Measurements from ENCODE around the gene ARAP2.

Gene ARAP2

DNA sequence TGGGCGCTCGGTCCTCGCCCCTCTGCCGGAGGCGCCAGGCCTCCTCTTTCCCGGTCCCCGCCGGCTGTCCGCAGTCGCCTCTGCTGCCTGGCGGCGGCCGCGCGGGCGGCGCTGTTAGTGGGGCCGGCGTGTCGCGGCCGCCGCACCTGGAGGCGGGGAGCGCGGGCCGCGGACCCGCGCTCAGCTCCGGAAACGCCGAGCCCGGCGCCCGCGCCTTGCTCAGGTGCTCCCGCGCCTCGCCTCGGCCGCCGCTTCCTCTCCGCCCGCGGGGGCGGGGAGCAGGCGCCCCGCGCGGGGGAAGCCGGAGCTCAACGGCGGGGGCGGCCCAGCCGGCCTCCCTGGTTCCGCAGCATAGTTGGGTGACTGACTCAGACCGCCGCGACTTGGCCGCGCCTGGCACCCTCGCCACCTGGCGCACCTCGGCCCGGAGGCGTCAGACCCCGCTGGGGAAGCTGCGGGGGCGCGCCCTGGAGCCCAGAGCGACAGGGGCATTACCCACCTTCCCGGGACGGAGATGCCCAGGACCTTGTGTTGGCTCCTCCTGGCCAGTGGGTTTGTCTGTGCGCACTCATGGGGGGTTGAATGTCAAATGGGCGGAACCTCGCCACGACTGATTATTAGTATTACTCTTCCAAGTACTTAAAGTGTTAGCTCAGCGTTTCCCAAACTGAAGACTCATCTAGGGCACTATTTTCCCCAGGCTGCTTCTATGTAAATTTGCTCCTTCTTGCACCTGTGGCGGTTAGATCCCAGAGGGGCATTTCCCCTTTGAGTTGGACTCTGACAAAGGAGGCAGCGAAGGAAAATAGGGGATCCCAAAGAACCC, at the start of gene ARAP2:
Gene ARAP2 (minus strand): TSS at position 258 of the 826 bp plus-strand sequence. CDS start 15,028 bp downstream, outside the sequence.
- no peak for DNase-seq

DNA sequence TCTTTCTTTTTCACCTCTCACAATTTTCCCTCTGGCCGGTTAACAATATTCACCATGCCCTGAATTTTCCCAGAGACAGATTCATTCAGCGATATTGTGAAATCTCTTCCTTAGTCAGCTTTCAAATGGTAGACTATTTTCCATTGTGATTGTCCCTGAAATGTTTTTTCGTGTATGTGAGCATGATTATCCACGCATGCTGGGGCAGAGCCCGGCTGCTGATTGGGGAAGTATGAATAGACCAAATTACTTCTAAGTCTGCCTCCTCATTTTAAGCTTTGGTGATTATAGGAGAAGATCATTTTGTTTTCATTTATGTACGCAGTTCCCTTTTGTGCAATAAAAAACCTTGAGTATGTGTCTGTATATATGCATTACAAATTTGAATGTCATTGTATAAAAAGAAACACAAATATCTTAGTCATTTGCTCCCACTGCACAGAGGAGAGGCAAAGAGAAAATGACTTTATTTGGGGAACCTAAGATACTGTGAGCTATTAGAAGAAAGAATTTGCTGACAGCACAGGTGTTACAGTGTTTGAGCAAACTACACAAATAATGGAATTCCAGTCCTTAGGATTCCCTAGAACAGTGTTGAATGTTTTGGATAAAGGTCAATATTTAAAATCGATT, 48.4 kb upstream of the ARAP2 start:
- no peak for DNase-seq

DNA sequence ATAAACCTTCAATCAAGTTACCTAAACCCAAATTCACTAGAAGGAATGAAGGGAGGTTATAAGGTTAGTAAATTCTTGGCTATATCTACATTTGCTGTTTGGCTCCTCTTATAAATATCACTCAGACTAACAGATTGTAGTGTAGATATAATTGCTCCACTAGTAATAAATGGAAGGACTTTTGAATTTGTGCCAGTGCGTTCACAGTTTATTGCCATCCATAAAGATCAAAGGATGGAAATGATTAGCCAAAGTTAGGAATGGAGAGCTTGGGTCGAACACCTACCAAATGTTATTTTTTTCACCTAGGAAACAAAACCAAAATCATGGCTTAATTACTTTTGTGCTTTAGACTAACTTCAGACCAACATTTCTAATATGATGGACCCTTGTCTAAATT, 46.3 kb upstream of the ARAP2 start:
- no peak for DNase-seq

GRCh38 chr4:36288731-36289426, 44.6 kb upstream of the ARAP2 start:
- DNase-seq: no peak

DNA sequence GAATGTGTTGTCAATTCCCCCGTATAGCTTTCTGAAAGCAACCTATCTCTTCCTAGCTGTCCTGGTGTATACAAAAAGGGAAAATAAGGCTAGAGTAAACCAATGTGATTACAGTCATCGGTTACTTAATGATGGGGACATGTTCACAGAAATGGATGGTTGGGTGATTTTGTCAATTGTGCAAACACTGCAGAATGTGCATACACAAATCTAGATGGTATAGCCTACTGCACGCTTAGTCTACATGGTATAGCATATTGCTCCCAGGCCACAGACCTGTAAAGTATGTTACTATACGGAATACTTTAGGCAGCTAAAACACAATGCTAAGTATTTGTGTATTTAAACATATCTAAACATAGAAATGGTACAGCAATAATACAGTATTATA, 42.2 kb upstream of the ARAP2 start:
- no peak for DNase-seq

DNA sequence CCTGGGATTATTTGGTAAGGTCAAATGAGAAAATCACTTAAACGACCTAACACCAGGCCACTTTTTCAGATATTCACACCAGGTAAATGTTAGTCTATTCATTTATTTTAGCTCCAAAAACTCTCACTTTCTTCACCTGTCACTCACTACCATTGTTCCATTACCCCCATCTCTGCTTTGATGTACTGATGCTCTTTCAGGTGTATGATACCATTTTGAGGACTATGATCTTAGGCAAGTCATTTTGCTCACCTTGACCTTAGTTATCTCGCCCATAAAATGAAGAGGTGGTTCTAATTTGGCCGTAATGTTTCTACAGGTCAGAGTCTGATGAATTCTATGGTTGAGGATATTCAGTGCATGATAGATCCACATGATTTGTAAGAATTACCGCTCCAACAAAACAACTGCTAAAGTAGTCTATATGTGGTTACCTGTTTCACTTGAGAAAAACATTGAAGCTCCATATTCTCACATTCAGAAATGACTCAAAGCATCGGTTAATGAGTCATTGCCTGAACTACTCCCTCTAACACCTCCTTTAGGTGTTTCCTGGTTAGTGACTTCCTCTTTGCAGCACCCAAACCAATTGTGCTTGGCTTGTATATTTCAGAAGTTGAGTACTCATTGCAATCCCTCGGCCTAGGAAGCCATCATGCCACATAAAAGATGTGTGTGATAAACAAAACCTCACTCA, 41.6 kb upstream of the ARAP2 start:
- DNase-seq: no peak

DNA sequence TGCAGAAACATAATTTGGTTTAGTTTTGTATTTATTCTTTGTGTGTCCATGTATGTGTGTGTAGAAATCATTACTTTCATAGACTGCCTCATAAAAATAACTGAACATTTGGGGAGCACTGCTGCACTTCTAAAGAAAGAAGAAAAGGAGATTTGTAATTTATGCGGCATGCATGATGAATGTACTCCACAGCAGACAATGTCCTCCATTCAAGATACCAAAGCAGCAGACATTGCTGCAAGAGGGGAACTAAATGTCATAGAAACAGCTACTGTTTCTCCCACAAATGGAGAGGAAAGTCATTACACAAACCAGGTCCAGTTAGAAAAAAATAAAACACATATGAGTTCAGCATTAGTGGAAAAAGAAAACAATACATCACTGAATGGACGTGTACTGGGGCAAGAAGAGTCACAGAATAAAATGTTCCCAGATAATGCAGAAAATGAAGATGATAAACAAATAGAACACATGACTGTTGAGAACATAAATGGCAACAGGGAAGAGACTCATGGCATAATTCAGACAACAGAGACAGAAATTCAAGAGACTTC, 39.7 kb upstream of the ARAP2 start:
- no peak for DNase-seq

GRCh38 chr4:36282503-36283030, 38.3 kb upstream of the ARAP2 start:
- DNase-seq: no peak

DNA sequence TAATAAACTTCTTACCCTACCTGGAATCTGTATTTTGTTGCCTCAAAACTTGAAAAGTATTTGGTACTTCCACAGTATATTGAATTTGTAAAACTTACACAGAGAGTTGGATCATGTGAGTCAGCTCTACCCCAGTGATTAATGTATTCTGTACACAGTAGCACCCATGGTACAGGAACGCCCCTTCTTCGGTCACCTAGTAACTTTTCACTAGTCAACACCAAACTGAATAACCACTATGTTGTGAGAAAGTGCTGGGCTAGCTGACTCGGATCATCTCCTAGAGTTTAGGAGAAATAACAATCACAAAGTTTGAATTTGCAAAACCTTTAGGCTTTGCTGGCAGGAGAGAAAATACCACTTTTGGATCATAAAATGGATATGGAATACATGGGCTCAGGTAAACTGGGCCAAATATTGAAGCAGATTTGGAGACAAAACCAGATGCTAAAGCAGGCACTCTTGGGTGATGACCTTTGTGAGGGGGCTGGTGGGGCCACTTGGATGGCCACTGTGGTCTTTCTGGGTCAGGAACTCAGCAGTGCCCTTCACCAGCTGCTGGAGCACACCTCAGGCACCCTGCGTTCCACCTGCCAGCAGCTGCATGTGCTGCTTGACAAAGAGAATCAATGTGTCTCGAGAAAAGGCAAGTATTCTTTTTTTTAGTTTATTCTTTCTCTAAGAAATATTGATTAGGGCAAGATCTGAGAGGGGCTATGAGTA, 37.2 kb upstream of the ARAP2 start, which contains the start of gene DTHD1:
Gene DTHD1 (plus strand): TSS at position 233 of the 723 bp plus-strand sequence. CDS start 143 bp downstream, at position 376.
- DNase-seq: no peak

DNA sequence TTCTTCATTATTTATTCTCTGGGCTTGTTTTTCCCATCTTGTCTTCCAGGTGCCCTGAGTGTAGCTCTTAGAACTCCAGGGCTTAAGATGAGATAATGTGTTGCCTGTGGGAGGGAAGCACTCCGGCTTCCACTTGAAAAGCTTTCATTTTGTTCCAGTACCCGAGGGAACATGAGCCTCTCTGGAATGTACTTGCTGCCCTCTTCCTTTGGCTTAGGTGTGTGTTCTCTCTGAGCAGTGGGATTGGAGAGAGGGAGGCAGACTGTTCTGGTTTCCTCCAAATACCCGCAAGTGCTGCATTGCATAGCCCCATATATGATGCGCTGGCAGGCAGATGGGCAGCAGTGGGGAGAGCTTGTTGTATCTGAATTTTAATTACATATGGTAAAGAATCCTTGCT, 36.2 kb upstream of the ARAP2 start:
- DNase-seq: no peak

- DNase-seq: no peak
These were observed 34.5 kb upstream of the ARAP2 start for GRCh38 chr4:36278789-36279188.

- no peak for DNase-seq
These were observed 33.2 kb upstream of the ARAP2 start for GRCh38 chr4:36277533-36277932.

DNA sequence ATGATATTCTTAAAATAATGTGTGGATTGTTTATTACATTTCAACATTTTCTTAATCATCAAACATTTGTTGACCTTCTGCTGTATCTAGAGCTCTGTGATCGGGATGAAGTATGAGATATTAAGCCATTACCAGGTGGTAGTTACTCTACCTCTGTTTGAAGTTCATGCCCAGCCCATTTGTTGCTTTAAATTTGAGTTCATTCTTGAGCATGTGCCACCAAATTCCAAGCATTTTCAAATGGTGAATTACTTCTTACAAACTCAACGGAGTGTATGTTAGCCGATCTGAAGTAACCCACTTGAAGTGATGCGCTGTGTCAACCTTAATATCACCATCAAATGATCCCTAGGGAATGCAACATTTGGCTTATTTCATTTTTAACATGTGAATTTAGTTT, 29.8 kb upstream of the ARAP2 start:
- no peak for DNase-seq

DNA sequence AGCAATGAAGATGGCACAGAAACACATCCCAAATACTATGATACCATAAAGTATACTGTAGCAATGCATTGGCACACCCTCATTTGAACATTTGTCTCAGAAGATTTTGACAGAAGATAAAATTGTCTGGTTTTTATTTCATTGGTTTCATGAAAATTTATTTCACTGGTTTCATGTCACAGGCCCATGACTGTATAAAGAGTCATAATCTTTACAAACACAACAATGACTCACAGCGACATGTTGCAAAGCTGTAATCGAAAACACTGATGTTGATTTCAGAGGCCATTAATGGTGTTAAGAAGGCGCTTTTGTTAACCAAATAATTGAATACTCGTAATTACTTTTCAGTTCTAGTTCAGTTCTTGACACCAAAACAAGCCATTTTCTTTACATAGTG, 29.0 kb upstream of the ARAP2 start:
- no peak for DNase-seq

- DNase-seq: no peak
These were observed 25.3 kb upstream of the ARAP2 start for GRCh38 chr4:36269533-36270173.

- no peak for DNase-seq
These were observed 24.8 kb upstream of the ARAP2 start for GRCh38 chr4:36269101-36269500.

GRCh38 chr4:36267486-36268268, 23.4 kb upstream of the ARAP2 start:
- DNase-seq: no peak

DNA sequence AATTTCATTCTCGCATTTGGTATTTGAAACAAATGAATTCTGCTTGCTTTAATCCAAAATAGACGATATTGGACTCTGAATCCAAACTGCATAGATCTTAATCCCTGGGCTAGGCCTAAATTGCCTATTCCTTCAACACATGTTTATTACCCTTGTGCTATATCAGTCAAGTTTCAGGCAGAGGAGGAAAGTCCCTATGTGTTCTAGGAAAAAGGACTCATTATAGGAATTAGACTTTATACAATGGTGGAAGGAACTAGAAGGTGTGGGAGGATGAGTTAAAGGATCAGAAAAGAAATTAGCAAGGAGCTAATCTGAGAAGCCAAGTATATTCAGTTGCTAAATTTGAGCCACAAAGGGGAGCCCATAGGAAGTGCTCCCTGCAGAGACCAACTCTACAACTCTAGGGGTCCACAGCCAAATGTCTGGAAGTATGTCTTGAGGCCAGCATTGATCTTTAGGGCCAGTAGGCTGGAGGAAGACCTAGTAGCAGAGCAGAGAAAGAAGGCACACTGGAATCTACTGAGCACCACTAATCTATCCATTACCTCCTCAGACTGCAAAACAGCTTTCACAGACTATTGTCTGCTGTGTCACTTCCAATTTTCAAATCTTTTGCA, 20.0 kb upstream of the ARAP2 start:
- no peak for DNase-seq

- DNase-seq: no peak
These were observed 16.4 kb upstream of the ARAP2 start for GRCh38 chr4:36260731-36261130.

DNA sequence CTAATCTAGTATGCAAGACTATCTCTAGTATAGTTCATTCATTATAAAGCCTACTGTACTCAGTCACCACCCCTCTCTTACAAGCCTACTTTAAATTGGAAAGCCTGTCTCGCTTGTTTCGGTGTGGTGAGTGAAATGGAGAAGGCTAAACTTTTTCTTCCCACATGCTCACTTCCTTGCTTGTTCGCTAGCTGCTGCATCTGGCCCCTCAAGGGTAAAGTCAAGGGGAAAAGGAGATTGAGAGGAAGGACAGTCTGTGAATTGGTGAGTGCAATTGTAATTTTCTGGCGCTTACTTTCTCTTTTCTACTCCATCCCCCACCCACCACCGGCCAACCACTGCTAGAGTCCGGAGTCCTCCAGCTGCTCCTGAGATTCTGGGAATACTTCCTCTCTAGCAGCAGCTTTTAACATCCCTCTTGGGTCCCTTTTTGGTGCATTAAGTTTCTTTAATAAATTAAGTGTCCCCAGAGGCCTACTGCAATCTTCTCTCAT, 12.1 kb upstream of the ARAP2 start:
- DNase-seq: no peak

Measured in amniotic stem cell (primary cell).